AG09309 (cell line): ENCODE results near the gene KIF26A.

Source experiments
- DNase-seq: peaks from one replicate; pipeline ENCODE4 v3.0.0-alpha.2; 2010; ENCODE audit warnings: low read depth
- H3K4me3 ChIP-seq: 2 replicates; pipeline ENCODE4 v1.5.1; 2011; ENCODE audit warnings: mild to moderate bottlenecking, low read depth, low read length, moderate library complexity; ENCODE audit not compliant: control insufficient read depth
- TF ChIP-seq, protein P1 (sequence below): IDR thresholded peaks from 2 replicates; pipeline ENCODE4 v1.5.1; 2011; ENCODE audit warnings: mild to moderate bottlenecking, low read depth, low read length, inconsistent platforms; ENCODE audit not compliant: insufficient read depth, control insufficient read depth; ENCODE audit errors: missing control alignments

Gene KIF26A

DNA sequence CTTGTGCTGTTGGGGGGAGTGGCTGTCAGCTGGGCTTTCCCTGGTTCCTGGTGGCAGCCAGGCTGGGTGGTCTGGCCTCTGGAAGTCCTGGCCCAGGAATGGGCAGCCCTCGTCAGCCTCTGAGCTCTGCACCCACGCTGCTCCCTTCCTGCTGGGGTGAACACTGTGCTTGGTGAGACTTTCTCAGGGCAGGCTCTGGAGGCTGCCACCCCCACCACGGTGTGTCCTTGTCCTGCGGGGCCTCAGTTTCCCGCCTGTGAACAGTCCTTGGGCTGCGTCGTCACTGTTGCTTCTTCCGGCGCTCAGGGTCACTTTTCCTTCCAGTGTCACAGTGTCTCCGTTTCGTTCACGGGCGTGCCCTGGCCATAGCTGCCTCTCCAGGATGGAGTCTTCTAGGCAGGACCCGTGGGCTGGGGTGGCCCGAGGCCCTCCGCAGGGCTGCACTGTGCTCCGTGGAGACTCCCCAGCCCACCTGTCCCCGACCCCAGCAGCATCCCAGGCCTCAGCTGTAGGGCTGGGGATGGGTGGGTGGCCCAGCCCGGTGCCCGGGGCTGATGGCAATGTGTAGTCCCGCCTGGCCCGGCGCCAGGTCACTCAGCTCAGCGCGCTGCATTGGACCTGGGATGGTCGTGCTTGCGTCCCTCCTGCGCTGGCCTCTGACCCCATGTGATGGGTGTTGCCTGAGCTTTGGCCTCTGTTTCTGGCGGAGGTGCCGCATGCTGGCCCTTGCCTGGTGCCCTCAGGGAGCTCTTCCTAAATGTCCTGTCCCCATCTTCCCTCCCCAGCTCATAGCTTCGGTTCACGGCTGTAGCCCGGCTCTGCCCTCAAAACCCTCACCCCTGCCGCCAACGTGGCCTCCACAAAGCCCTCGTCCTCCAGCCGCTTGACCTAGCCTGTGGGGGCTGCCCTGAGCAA lies 6.8 kb downstream of the KIF26A start:
- no peak overlapping the region for H3K4me3 ChIP-seq
- DNase-seq, result no peak
- TF ChIP-seq, protein P1, sequence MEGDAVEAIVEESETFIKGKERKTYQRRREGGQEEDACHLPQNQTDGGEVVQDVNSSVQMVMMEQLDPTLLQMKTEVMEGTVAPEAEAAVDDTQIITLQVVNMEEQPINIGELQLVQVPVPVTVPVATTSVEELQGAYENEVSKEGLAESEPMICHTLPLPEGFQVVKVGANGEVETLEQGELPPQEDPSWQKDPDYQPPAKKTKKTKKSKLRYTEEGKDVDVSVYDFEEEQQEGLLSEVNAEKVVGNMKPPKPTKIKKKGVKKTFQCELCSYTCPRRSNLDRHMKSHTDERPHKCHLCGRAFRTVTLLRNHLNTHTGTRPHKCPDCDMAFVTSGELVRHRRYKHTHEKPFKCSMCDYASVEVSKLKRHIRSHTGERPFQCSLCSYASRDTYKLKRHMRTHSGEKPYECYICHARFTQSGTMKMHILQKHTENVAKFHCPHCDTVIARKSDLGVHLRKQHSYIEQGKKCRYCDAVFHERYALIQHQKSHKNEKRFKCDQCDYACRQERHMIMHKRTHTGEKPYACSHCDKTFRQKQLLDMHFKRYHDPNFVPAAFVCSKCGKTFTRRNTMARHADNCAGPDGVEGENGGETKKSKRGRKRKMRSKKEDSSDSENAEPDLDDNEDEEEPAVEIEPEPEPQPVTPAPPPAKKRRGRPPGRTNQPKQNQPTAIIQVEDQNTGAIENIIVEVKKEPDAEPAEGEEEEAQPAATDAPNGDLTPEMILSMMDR, result no peak

DNA sequence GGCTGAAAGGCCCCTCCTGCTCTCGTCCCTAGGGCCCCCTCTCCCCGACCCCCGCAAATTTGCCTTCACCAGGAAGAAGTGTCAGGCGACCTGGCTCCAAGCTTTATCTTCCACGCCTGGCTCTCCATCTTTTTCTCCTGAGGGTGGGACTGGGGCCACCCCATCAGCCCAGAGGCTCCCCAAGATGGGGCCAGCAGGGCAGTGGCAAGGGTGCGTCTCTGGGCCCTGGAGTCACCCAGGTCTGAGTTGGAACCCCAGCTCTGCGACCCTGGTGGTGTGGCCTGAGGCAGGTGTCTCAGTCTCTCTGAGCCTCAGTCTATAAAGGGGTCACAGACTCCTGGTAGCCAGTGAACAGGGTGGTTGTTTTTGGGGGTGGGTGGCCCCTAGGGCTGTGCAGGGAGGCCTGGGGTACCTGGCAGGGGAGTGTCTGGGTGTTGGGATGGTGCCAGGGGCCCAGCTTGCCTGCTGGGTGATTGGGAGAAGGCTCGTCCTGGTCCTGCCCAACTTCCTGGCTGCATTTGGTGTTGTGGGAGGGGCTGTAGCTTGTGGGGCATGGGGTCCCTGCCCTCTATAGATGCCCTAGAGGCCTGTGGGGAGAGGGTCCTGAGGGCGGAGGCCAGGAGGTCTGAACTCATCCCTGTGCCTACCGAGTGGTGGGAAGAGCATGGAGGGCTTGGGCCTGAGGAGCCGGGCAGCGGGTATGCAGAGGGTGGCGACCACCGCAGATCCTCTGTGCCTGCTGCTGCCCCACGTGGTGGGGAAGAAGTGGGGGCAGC lies 7.6 kb downstream of the KIF26A start:
- no peak for DNase-seq
- TF ChIP-seq, protein P1, result no peak

DNA sequence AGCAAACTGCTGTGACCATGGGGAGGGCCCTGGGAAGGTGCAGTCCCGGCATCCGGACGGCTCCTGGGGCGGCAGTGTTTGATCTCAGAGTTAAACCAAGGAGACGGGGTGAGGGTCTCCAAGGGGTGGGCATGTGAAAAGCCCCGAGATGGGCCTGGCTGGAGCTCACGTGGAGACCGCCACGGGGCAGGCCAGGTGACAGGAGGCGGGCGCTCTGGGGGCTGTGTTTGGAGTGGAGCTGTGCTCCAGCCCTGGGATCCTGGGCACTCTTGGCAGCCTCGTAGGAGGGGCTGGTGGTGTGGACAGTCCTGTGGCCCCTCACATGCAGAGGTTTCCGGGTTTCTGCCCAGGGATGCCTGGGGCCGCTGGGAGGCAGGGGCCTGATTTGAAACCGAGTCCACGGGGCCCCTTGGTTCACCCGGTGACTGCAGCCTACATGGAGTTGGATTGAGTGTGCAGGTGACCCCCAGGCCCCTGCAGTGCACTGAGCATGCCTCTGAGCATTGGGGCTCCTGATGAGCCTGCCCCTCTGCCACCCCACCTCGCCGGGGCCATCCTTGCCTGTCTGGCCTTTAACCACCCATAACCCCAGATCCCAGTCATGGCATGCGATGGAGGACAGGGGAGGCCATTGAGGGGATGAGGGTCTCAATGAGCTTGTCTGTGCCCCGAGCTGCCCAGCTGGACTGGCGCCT lies 8.4 kb downstream of the KIF26A start:
- H3K4me3 ChIP-seq, result no peak overlapping the region
- DNase-seq, result no peak
- TF ChIP-seq, protein P1, result no peak

More for the DNA sequence above, 7.6 kb downstream of the KIF26A start:
- no peak overlapping the region for H3K4me3 ChIP-seq

DNA sequence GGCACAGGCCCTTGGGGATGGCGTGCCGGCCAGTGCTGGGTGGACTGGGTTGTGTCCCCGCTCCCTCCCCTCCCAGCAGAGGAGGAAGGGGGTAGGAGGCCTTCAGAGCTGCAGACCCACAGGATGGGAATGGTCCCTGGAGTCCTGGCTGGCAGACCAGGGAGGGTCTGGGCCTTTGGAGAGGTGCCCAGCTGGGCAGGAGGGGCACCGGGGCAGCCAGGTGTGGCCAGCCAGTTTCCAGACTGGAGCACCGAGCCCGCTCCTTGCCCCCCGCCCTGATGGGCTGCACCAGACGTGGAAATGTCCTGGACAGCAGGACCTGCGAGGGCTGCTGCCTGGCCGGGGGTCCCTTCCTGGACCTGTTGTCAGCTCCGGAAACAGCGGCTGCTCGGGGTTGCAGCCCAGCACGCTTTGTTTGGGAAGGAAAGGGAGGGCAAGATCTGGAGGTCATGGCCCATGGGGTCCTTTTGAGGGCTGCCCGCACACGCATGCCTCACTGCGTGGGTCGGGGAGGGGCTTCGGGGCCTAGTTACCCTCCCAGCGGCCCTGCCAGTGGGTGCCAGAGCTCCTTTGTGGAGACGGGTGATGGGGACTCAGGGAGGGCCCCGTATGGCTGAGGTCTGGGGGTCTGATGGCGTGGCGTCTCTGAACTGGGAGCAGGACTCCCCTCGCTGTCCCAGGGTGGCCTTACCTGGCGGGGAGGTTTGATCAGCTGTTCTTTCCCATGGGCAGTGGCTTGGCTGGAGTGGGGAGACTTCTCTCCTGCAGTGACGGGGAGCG lies 9.1 kb downstream of the KIF26A start:
- no peak for DNase-seq
- TF ChIP-seq, protein P1, result no peak
- no peak overlapping the region for H3K4me3 ChIP-seq

DNA sequence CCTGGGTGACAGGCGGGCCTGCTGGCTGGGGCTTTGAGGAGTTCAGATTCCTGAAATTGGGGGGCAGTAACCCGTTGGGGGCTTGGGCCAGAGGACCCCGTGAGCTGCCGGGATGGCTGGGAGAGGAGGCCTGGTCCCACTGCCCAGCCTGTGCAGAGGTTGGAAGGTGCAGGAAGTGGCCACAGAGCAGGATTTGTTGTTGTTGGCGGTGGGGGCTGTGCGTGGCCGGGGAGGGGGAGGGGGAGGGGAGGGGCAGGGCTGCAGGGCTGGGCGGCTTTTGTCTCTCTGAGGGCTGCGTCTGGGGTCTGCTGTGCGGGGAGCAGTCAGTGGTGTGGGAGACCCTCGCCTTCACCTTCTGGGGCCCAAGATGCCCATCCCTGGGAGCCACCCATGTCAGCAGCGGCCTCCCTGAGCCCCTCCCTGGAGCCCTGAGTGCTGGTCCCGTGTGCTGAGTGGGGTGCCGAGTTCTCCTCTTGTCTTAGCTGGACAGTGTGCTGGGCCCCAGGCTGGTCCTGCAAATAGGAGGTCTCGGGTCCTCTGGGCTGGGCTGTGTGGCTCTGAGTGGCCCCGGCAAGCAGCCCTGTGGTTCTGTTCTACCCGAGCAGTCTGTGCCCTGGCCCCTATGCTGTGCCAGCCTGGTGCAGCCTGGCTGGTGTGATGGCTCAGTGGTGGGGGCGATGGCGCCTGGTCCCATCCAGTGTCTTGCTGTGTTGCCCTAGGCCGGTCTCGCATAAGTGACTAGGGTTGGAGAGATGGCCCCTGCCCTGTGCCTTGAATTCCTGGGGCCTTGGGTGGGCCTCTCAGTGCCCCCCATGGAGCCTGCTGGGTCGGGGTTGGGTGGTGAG lies 10.3 kb downstream of the KIF26A start:
- TF ChIP-seq, protein P1, result no peak
- no peak for DNase-seq
- H3K4me3 ChIP-seq, result no peak overlapping the region
